SK-N-MC (cell line): Measurements from ENCODE around the gene XKR7.

Experiments
- DNase-seq: peaks from one replicate; pipeline ENCODE4 v3.0.0-alpha.2; 2011; ENCODE audit warnings: low read depth, low spot score
- H3K27ac ChIP-seq: fragments of 200-600 bp; sonication (generic); 2 replicates; pipeline ENCODE4 v1.5.1; 2016; ENCODE audit warnings: mixed run types
- H3K36me3 ChIP-seq: fragments of 200-600 bp; sonication (generic); 2 replicates; pipeline ENCODE4 v1.6.1; 2017; ENCODE audit warnings: antibody characterized with exemption, low read length, mixed read lengths; ENCODE audit not compliant: insufficient read depth
- H3K4me3 ChIP-seq: fragments of 200-600 bp; sonication (generic); 2 replicates; pipeline ENCODE4 v1.5.1; 2016
- H3K9ac ChIP-seq: fragments of 200-600 bp; sonication (generic); 2 replicates; pipeline ENCODE4 v1.8.0; 2017; ENCODE audit warnings: mixed run types, mixed read lengths; ENCODE audit not compliant: insufficient read length
- H3K9me3 ChIP-seq: fragments of 200-600 bp; sonication (generic); 2 replicates; pipeline ENCODE4 v1.6.1; 2017; ENCODE audit warnings: low read depth, mild to moderate bottlenecking, antibody characterized with exemption, low read length, moderate library complexity, mixed read lengths
- EZH2 ChIP-seq: fragments of 200-600 bp; sonication (generic); IDR thresholded peaks from one replicate; pipeline ENCODE4 v1.6.1; 2017; ENCODE audit warnings: antibody characterized with exemption
- FOXP2 ChIP-seq: optimal IDR thresholded peaks from 2 replicates; pipeline ENCODE3; 2011; ENCODE audit warnings: mild to moderate bottlenecking, moderate library complexity; ENCODE audit not compliant: insufficient read depth; ENCODE audit errors: extremely low read length, control extremely low read depth
- POLR2AphosphoS5 ChIP-seq: IDR thresholded peaks from 2 replicates; pipeline ENCODE4 v1.6.1; 2012; ENCODE audit warnings: mild to moderate bottlenecking, low read depth, low read length, borderline replicate concordance

XKR7 gene

DNA sequence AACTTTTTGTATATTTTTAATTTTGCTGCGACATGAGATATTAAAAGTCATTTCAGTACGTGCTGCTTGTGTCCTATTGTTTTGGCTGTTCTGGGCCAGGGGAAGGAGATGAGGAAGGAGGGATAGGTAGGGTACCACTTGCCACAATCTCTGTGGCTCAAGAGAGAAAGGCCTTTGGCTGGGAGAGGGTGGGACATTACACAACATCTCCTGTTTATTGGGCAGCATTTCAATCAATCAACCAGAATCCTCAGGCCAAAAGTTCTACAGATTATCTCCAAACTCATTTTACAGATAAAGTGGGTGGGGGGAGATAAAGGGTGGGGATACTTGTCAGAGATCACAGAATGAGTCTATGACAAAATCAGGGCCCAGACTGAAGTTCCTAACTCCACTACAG lies 35.4 kb downstream of the XKR7 start:
- H3K9ac ChIP-seq = no peak overlapping the region
- no peaks in the 10 kb centered on the region for H3K36me3 ChIP-seq
- H3K4me3 ChIP-seq = no peak overlapping the region
- no peak for DNase-seq
- no peaks in the 10 kb centered on the region for H3K9me3 ChIP-seq
- no peak for TF ChIP-seq FOXP2
- H3K27ac ChIP-seq = no peak overlapping the region

- Histone ChIP-seq H3K9me3 (no peaks in the 10 kb centered on the region), H3K4me3 (no peak overlapping the region), H3K27ac (no peak overlapping the region), H3K36me3 (no peaks in the 10 kb centered on the region), H3K9ac (no peak overlapping the region)
- DNase-seq = no peak
- TF ChIP-seq POLR2AphosphoS5 (no peak), FOXP2 (no peak), EZH2 (no peak)
Measured at GRCh38 chr20:32004963-32005362, 37.0 kb downstream of the XKR7 start.

- TF ChIP-seq POLR2AphosphoS5 (no peak), EZH2 (no peak), FOXP2 (no peak)
- Histone ChIP-seq H3K4me3 (no peak overlapping the region), H3K9ac (no peak overlapping the region), H3K9me3 (no peaks in the 10 kb centered on the region), H3K27ac (no peak overlapping the region), H3K36me3 (no peaks in the 10 kb centered on the region)
- DNase-seq = no peak
Measured at GRCh38 chr20:32006053-32006452, 38.1 kb downstream of the XKR7 start.

DNA sequence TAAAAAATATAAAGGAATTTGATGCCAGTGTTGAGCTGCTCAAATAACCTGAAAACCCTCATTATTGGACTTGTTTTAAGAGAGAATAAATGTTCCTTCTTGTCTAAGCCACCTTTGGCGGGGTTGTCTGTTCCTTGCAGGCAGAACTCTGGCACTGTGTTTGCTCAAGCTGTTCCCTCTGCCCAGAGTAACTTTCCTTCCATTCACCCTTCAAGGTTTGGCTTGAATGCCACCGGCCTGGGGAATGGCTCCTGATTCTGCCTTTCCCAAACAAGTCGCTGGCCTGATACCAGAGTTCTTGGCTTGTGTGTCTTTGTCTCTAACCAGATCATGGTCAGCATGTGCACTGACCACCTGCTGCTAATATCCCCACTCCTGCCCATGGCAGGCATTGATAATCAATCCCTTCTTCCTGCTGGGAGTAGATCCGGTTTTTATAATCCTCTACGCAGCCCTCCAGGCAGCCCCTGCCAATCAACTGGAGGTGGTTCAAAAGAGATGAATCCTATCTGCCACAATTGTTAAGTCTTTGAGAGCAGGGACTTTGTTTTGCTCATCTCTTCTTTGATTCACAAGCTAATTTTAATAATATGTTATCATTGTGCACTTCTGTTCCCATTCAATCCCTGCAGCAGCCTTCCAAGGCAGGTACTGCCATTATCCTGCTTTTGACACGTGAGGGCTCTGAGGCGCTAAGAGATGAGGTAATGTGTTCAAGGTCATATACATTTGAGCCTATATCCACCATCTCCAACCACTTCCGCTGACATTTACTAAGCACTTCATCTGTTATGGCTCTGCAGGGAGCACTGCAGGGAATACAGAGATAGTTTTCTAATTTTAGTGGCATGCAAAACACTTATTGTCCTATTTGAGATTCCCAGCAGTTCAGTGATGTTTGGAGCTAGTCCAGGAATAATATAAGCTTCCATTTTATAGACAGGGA lies 39.2 kb downstream of the XKR7 start:
- TF ChIP-seq EZH2 (no peak), POLR2AphosphoS5 (no peak), FOXP2 (no peak)
- H3K27ac ChIP-seq = no peak overlapping the region
- DNase-seq = no peak
- no peaks in the 10 kb centered on the region for H3K9me3 ChIP-seq
- no peaks in the 10 kb centered on the region for H3K36me3 ChIP-seq
- no peak overlapping the region for H3K9ac ChIP-seq
- no peak overlapping the region for H3K4me3 ChIP-seq

DNA sequence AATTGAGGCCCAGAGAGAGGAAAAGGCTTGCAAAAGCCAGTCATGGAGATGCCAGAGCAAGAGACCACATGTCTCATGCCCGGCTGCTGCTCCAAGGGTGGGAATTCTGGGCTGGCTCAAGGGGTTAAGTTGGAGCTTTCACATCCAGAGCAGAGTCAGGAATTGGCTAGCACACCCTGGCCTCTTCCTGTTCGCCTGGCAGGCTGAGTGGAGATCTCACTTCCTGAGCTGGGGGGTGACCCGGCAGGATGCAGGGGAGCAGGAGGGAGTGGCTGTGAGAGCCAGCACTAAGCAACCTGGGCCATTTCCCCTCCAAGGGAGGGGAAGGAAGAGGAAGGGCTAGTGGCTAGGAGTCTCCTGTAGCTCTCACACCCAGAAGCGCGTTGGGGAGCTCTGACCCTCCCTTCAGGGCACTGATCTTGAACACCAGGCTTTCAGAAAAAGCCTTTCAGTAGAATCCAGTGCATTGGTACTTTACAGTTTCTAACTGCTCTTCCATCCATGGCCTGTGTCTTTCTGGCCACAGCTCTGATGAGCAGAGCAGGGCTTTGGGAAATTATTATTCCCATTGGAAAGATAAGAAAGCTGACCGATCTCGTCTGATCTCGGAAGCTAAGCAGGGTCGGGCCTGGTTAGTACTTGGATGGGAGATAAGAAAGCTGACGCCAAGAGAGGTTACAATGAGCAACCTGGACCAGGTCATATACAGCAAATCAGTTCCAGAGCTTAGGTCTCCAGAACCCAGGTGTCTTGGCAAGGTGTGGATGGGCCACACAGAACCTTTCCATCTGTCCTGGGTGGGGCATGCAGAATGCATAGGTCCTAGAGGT lies 40.1 kb downstream of the XKR7 start:
- TF ChIP-seq POLR2AphosphoS5 = no peak
- no peak for TF ChIP-seq EZH2
- TF ChIP-seq FOXP2 = no peak

GRCh38 chr20:32009564-32009963 lies 41.6 kb downstream of the XKR7 start:
- no peak for DNase-seq
- no peak overlapping the region for H3K9ac ChIP-seq
- no peaks in the 10 kb centered on the region for H3K9me3 ChIP-seq
- no peaks in the 10 kb centered on the region for H3K36me3 ChIP-seq
- H3K4me3 ChIP-seq = no peak overlapping the region
- TF ChIP-seq FOXP2 (no peak), EZH2 (no peak), POLR2AphosphoS5 (no peak)
- no peak overlapping the region for H3K27ac ChIP-seq

More for the DNA sequence above, 40.1 kb downstream of the XKR7 start:
- DNase-seq = no peak
- no peaks in the 10 kb centered on the region for H3K36me3 ChIP-seq
- no peaks in the 10 kb centered on the region for H3K9me3 ChIP-seq
- H3K9ac ChIP-seq = no peak overlapping the region
- no peak overlapping the region for H3K4me3 ChIP-seq
- no peak overlapping the region for H3K27ac ChIP-seq

- H3K4me3 ChIP-seq = no peak within 1 kb of the TSS
- no peak within 1 kb of the TSS for H3K9ac ChIP-seq
- no peaks in the 10 kb centered on the region for H3K36me3 ChIP-seq
- H3K9me3 ChIP-seq = no peaks in the 10 kb centered on the region
- DNase-seq = no peak
- H3K27ac ChIP-seq = no peak within 1 kb of the TSS
- TF ChIP-seq FOXP2 (no peak), EZH2 (no peak), POLR2AphosphoS5 (no peak)
Measured at GRCh38 chr20:32010101-32010500, 42.1 kb downstream of the XKR7 start, which contains the start of gene CCM2L. TSS of gene CCM2L (plus strand) at chr20:32010438. CDS start at chr20:32010455, 17 bp downstream.

DNA sequence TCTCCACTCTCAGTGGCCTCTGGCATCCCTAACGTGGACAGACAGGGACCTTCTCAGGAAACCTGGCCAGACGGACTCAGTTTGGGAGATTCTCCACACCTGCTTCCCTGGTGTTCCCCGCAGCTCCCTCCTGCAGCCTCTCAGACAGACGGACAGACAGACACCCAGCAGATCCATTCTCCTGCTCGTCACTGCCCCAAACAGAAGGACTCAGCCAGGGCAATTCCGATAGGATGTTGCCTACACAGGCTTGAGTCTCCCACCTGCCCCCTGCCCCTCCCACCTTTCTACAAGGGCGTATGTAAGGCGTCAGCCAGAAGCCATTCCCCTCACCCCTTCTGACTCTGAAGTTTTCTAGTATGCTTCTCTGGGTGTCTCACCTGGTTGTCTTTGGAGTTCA lies 42.7 kb downstream of the XKR7 start:
- DNase-seq = no peak
- H3K27ac ChIP-seq = no peak overlapping the region
- no peaks in the 10 kb centered on the region for H3K9me3 ChIP-seq
- H3K4me3 ChIP-seq = no peak overlapping the region
- no peak overlapping the region for H3K9ac ChIP-seq
- no peaks in the 10 kb centered on the region for H3K36me3 ChIP-seq
- TF ChIP-seq EZH2 = no peak
- TF ChIP-seq POLR2AphosphoS5 = no peak
- no peak for TF ChIP-seq FOXP2
